Mononuclear cell (primary cell): ENCODE data around the gene MAP3K21. TPM values are rescaled to one million over a fixed set of nuclear protein-coding genes. Genes with fewer than 3 reads are reported as not detected.

Source experiments
- H3K27me3 ChIP-seq: 2 replicates; pipeline ENCODE4 v1.6.0; 2011; ENCODE audit warnings: low read length, control low read depth; ENCODE audit not compliant: insufficient read depth
- H3K4me1 ChIP-seq: 2 replicates; pipeline ENCODE4 v1.5.1; 2011; ENCODE audit warnings: mild to moderate bottlenecking, low read length, control low read depth; ENCODE audit not compliant: insufficient read depth
- H3K4me3 ChIP-seq: 2 replicates; pipeline ENCODE4 v1.5.1; 2011; ENCODE audit warnings: mild to moderate bottlenecking, low read length, moderate library complexity
- H3K9me3 ChIP-seq: 2 replicates; pipeline ENCODE4 v1.5.1; 2011; ENCODE audit warnings: low read depth, mild to moderate bottlenecking, control low read depth, low read length
- total RNA-seq: library from RNA; depleted of rRNA; stranded (reverse); fragments of >200 nt; gene quantifications from one replicate; pipeline ENCODE4 v1.2.3, GENCODE V29; 2012

Gene MAP3K21
- total RNA-seq, 1 donor, result 2.4 TPM

DNA sequence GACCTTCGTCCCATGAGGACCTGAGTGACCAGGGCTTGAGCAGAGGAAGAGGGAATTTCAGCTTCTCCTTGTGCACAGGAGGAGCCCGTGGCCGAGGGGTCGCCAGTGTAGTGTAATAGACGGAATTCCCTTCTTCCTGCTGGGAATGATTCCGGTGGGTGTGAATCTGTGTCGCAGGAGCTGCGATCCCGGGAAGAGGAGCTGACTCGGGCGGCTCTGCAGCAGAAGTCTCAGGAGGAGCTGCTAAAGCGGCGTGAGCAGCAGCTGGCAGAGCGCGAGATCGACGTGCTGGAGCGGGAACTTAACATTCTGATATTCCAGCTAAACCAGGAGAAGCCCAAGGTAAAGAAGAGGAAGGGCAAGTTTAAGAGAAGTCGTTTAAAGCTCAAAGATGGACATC, 34.4 kb downstream of the MAP3K21 start:
- Histone ChIP-seq H3K4me1 (peaks cover under 1% of the 10 kb centered on the region), H3K9me3 (no peaks in the 10 kb centered on the region), H3K4me3 (no peak overlapping the region), H3K27me3 (no peaks in the 10 kb centered on the region)

DNA sequence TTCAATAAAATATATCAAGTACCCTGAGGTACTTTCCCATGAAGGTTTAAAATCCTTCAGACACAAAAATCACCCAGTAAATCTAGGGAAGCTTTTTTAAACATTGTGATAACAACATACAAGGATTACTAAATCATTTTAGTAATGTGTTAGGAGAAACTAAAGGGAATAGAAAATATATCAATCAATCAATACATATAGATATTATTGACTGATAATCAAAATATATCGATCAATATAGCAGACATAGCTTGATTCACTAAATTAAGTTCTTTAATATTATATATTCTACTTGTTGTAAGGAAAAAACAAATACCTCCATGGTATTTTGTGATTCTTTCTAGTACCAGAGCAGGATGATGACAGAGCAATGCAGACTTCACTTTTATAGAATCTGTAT, 35.2 kb downstream of the MAP3K21 start:
- H3K27me3 ChIP-seq, result no peaks in the 10 kb centered on the region
- H3K4me3 ChIP-seq, result no peak overlapping the region
- no peaks in the 10 kb centered on the region for H3K9me3 ChIP-seq
- H3K4me1 ChIP-seq, result no peaks in the 10 kb centered on the region

- Histone ChIP-seq H3K9me3 (no peaks in the 10 kb centered on the region), H3K4me3 (no peak overlapping the region), H3K27me3 (no peaks in the 10 kb centered on the region), H3K4me1 (no peaks in the 10 kb centered on the region)
Measured at GRCh38 chr1:233364026-233364425, 36.5 kb downstream of the MAP3K21 start.

GRCh38 chr1:233364695-233365539, 37.4 kb downstream of the MAP3K21 start:
- Histone ChIP-seq H3K9me3 (no peaks in the 10 kb centered on the region), H3K4me1 (no peaks in the 10 kb centered on the region), H3K27me3 (no peaks in the 10 kb centered on the region), H3K4me3 (no peak overlapping the region)

GRCh38 chr1:233366575-233366974, 39.1 kb downstream of the MAP3K21 start:
- Histone ChIP-seq H3K4me1 (no peaks in the 10 kb centered on the region), H3K4me3 (no peak overlapping the region), H3K9me3 (no peaks in the 10 kb centered on the region), H3K27me3 (no peaks in the 10 kb centered on the region)

DNA sequence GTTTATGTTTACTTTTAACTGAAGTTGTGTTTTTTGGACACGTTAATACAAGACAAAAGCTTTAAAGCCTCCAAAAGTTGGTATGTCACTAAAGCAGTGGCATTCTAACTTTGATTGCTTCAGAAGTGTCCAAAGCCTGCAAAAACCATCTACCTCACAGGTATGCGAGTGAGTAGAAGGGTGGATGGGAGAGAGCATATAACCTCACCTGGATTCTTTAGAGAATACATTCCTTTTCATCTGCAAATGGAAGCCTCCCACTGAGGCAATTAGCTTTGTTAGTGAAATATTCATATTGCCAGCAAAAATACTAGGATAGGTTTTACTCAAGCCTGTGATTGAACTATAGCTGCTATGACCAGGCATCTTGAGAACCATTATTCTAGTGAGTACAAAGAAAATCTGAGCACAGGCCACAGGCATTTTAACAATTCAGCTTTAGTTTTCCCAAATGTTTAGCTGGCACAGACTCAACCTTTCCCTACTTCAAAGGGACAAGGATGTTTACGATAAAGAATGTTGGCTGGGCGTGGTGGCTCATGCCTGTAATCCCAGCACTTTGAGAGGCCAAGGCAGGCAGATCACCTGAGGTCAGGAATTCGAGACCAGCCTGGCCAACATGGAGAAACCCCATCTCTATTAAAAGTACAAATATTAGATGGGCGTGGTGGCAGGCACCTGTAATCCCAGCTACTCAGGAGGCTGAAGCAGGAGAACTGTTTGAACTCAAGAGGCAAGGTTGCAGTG, 39.7 kb downstream of the MAP3K21 start:
- no peak overlapping the region for H3K4me3 ChIP-seq
- H3K27me3 ChIP-seq, result no peaks in the 10 kb centered on the region
- H3K4me1 ChIP-seq, result no peaks in the 10 kb centered on the region
- H3K9me3 ChIP-seq, result no peaks in the 10 kb centered on the region

GRCh38 chr1:233368106-233368788, 40.7 kb downstream of the MAP3K21 start:
- no peak overlapping the region for H3K4me3 ChIP-seq
- H3K4me1 ChIP-seq, result no peaks in the 10 kb centered on the region
- no peaks in the 10 kb centered on the region for H3K9me3 ChIP-seq
- H3K27me3 ChIP-seq, result no peaks in the 10 kb centered on the region

- H3K27me3 ChIP-seq, result no peaks in the 10 kb centered on the region
- no peaks in the 10 kb centered on the region for H3K4me1 ChIP-seq
- no peaks in the 10 kb centered on the region for H3K9me3 ChIP-seq
- H3K4me3 ChIP-seq, result no peak overlapping the region
Measured at GRCh38 chr1:233368789-233369130, 41.2 kb downstream of the MAP3K21 start.

DNA sequence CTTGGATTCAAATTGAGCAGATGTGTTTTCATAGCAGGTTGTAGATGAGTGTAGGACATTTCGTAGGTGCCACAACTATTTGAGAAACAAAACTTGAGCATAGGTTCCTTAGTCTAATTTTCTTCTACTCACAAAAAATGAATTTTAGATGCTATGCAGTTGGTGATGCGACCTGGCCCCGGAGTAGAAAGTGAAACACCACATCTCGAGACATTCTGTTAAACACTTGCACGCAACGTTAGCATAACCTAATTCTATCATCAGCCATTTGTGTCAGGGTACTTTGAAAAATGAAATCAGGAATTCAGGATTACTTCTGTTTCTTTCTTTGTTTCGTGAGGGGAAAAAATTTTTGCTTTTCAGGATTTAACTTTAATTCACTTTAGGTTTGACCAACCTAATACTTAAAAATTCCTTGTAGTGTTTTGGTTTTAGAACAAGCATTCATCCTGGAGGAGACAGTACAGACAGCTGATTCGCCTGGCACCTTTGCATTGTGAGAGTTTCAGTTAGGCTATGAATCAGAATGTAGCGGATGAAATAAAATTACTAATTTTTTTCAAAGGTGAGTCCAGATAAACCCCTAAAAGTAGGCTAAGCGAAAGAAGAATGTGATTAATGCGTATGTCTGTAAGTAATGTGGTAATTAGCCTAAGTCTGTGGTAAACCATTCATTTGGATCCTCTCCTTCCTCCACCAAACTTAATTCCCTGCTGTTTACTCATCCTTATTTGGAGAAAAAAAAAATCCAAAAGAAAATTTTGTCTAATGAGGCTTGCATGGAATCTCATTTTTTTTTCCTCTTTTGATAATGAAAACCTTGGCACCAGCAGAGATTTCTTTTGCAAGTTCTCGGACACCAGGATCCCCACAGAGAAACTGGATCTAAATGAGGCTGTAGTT, 44.9 kb downstream of the MAP3K21 start:
- Histone ChIP-seq H3K9me3 (no peaks in the 10 kb centered on the region), H3K4me1 (no peaks in the 10 kb centered on the region), H3K27me3 (no peaks in the 10 kb centered on the region), H3K4me3 (no peak overlapping the region)

- H3K9me3 ChIP-seq, result no peaks in the 10 kb centered on the region
- no peaks in the 10 kb centered on the region for H3K4me1 ChIP-seq
- H3K27me3 ChIP-seq, result no peaks in the 10 kb centered on the region
- H3K4me3 ChIP-seq, result no peak overlapping the region
Measured at GRCh38 chr1:233373226-233373625, 45.7 kb downstream of the MAP3K21 start.

GRCh38 chr1:233375653-233376052, 48.1 kb downstream of the MAP3K21 start:
- H3K4me1 ChIP-seq, result no peaks in the 10 kb centered on the region
- no peaks in the 10 kb centered on the region for H3K27me3 ChIP-seq
- H3K4me3 ChIP-seq, result no peak overlapping the region
- H3K9me3 ChIP-seq, result no peaks in the 10 kb centered on the region

GRCh38 chr1:233376382-233377110, 49.0 kb downstream of the MAP3K21 start:
- H3K27me3 ChIP-seq, result no peaks in the 10 kb centered on the region
- no peaks in the 10 kb centered on the region for H3K4me1 ChIP-seq
- no peak overlapping the region for H3K4me3 ChIP-seq
- H3K9me3 ChIP-seq, result no peaks in the 10 kb centered on the region

- no peaks in the 10 kb centered on the region for H3K4me1 ChIP-seq
- H3K4me3 ChIP-seq, result no peak overlapping the region
- H3K27me3 ChIP-seq, result no peaks in the 10 kb centered on the region
- no peaks in the 10 kb centered on the region for H3K9me3 ChIP-seq
Measured at GRCh38 chr1:233379869-233380438, 52.4 kb downstream of the MAP3K21 start.

GRCh38 chr1:233381806-233382205, 54.3 kb downstream of the MAP3K21 start:
- Histone ChIP-seq H3K4me1 (no peaks in the 10 kb centered on the region), H3K9me3 (no peaks in the 10 kb centered on the region), H3K4me3 (no peak overlapping the region), H3K27me3 (no peaks in the 10 kb centered on the region)
